Liver (tissue), 9 donors: Measurements from ENCODE around the gene ZMYND10. TPM values are rescaled to one million over a fixed set of nuclear protein-coding genes. Genes with fewer than 3 reads are reported as not detected.
A peak's percentile ranks its signal among the peaks of the same experiment; 100 is the strongest.

Experiments used
- DNase-seq: peaks from one replicate; pipeline ENCODE4 v3.0.0-alpha.2; 2017; ENCODE audit warnings: low spot score
- H3K27ac ChIP-seq, 2 donors: one replicate each; pipeline ENCODE4 v1.7.0; 2013; ENCODE audit warnings: inconsistent platforms in 2 of 2, low read length in 2 of 2, control low read depth in 1 of 2, low read depth in 1 of 2, mild to moderate bottlenecking in 1 of 2
- H3K27me3 ChIP-seq, 4 donors: one replicate each; pipeline versions ENCODE4 v1.6.1 to v1.7.0; 2013; ENCODE audit warnings: low read length in 3 of 4, inconsistent platforms in 1 of 4, mild to moderate bottlenecking in 1 of 4, moderate library complexity in 1 of 4; ENCODE audit not compliant: control insufficient read depth in 4 of 4, insufficient read depth in 4 of 4
- H3K36me3 ChIP-seq, 4 donors: one replicate each; pipeline versions ENCODE4 v1.6.1 to v1.7.0; 2013; ENCODE audit warnings: low read length in 3 of 4, mild to moderate bottlenecking in 3 of 4, low read depth in 1 of 4, moderate library complexity in 1 of 4; ENCODE audit not compliant: control insufficient read depth in 4 of 4, insufficient read depth in 3 of 4
- H3K4me1 ChIP-seq, 4 donors: one replicate each; pipeline versions ENCODE4 v1.6.1 to v1.7.0; 2013; ENCODE audit warnings: low read length in 3 of 4, mild to moderate bottlenecking in 3 of 4, moderate library complexity in 1 of 4; ENCODE audit not compliant: control insufficient read depth in 4 of 4, insufficient read depth in 4 of 4
- H3K4me3 ChIP-seq, 3 donors: one replicate each; pipeline versions ENCODE4 v1.6.1 to v1.7.0; 2013; ENCODE audit warnings: low read length in 3 of 3, control low read depth in 1 of 3, low read depth in 1 of 3, mild to moderate bottlenecking in 1 of 3
- H3K9ac ChIP-seq, 2 donors: one replicate each; pipeline ENCODE4 v1.7.0; 2013; ENCODE audit warnings: low read length in 2 of 2, mild to moderate bottlenecking in 2 of 2, moderate library complexity in 2 of 2, control low read depth in 1 of 2, low read depth in 1 of 2
- H3K9me3 ChIP-seq, 4 donors: one replicate each; pipeline versions ENCODE4 v1.6.1 to v1.7.0; 2013; ENCODE audit warnings: low read length in 3 of 4; ENCODE audit not compliant: control insufficient read depth in 4 of 4
- EGR1 ChIP-seq, 2 donors: IDR thresholded peaks; 2 replicates each; pipeline ENCODE4 v1.6.1; 2016 to 2018; ENCODE audit warnings: antibody characterized with exemption in 2 of 2, low read depth in 2 of 2
- FOXA1 ChIP-seq: IDR thresholded peaks from 2 replicates; pipeline ENCODE4 v1.6.1; 2016; ENCODE audit warnings: antibody characterized with exemption
- FOXA2 ChIP-seq: IDR thresholded peaks from 2 replicates; pipeline ENCODE4 v1.6.1; 2016; ENCODE audit warnings: antibody characterized with exemption
- GABPA ChIP-seq, 2 donors: IDR thresholded peaks in 1 of 2; conservative IDR thresholded peaks in 1 of 2; 2 replicates each; pipeline ENCODE4 v1.6.1; 2016; ENCODE audit warnings: antibody characterized with exemption in 2 of 2, mild to moderate bottlenecking in 1 of 2, moderate library complexity in 1 of 2
- HNF4A ChIP-seq, 2 donors: conservative IDR thresholded peaks; 2 replicates each; pipeline ENCODE4 v1.6.1; 2016; ENCODE audit warnings: antibody characterized with exemption in 2 of 2, mild to moderate bottlenecking in 2 of 2
- HNF4G ChIP-seq: IDR thresholded peaks from 2 replicates; pipeline ENCODE4 v1.6.1; 2016; ENCODE audit warnings: antibody characterized with exemption
- JUND ChIP-seq, 2 donors: IDR thresholded peaks; 2 replicates each; pipeline ENCODE4 v1.6.1; 2016; ENCODE audit warnings: antibody characterized with exemption in 2 of 2
- NR2F2 ChIP-seq: IDR thresholded peaks from 2 replicates; pipeline ENCODE4 v1.6.1; 2016; ENCODE audit warnings: antibody characterized with exemption
- RAD21 ChIP-seq, 2 donors: IDR thresholded peaks; 2 replicates each; pipeline ENCODE4 v1.6.1; 2016; ENCODE audit warnings: antibody characterized with exemption in 2 of 2, mild to moderate bottlenecking in 2 of 2
- RXRA ChIP-seq, 2 donors: IDR thresholded peaks; 2 replicates each; pipeline ENCODE4 v1.6.1; 2017 to 2018; ENCODE audit warnings: antibody characterized with exemption in 2 of 2, mild to moderate bottlenecking in 1 of 2
- SP1 ChIP-seq: IDR thresholded peaks from 2 replicates; pipeline ENCODE4 v1.6.1; 2018; ENCODE audit warnings: antibody characterized with exemption, mild to moderate bottlenecking
- TAF1 ChIP-seq: conservative IDR thresholded peaks from 2 replicates; pipeline ENCODE4 v1.6.1; 2016; ENCODE audit warnings: antibody characterized with exemption, mild to moderate bottlenecking
- YY1 ChIP-seq: IDR thresholded peaks from 2 replicates; pipeline ENCODE4 v1.6.1; 2016; ENCODE audit warnings: antibody characterized with exemption, mild to moderate bottlenecking
- WGBS: extraction: QIAGEN DNeasy Blood & Tissue Kit; methylation state at CpG from one replicate; pipeline ENCODE4 v1.1.7; 2013; 5-methylcytosine and 5-hydroxymethylcytosine counted together
- polyA plus RNA-seq, 2 donors: library from polyadenylated mRNA; stranded (reverse) in 1 of 2; unstranded in 1 of 2; fragments of 200-250 nt in 1 of 2; fragments of >200 nt in 1 of 2; fragmentation: Nextera tagmentation in 1 of 2; extraction: Ambion mirVana in 1 of 2; gene quantifications; one replicate each; pipeline versions ENCODE4 v1.2.1 to v1.2.3, GENCODE V29; 2013 to 2015
- total RNA-seq, 2 donors: library from RNA; depleted of rRNA; stranded (reverse); fragments of >200 nt; gene quantifications; one replicate each; pipeline ENCODE4 v1.2.3, GENCODE V29; 2014
- TF ChIP-seq, protein P1 (sequence below): fragments of 150-350 bp; IDR thresholded peaks from 2 replicates; pipeline ENCODE4 v1.5.1; 2017; ENCODE audit warnings: improper control_type of control experiment, low read depth, low read length; ENCODE audit not compliant: missing input control
- TF ChIP-seq, protein P2 (sequence below): IDR thresholded peaks from 2 replicates; pipeline ENCODE4 v1.6.1; 2016; ENCODE audit warnings: antibody characterized with exemption
- TF ChIP-seq, protein P3 (sequence below): IDR thresholded peaks from 2 replicates; pipeline ENCODE4 v1.6.1; 2016; ENCODE audit warnings: antibody characterized with exemption
- TF ChIP-seq, protein P4 (sequence below): IDR thresholded peaks from 2 replicates; pipeline ENCODE4 v1.6.1; 2016; ENCODE audit warnings: antibody characterized with exemption
- TF ChIP-seq, protein P5 (sequence below): IDR thresholded peaks from 2 replicates; pipeline ENCODE4 v1.6.1; 2016; ENCODE audit warnings: antibody characterized with exemption, mild to moderate bottlenecking
- donor health status: healthy.
- donor health status: healthy.
- donor health status: healthy.
- donor health status: healthy.
- donor health status: healthy.

Gene ZMYND10
- total and polyA plus RNA-seq, 4 donors, result 0.09 to 0.75 (median 0.27) TPM

DNA sequence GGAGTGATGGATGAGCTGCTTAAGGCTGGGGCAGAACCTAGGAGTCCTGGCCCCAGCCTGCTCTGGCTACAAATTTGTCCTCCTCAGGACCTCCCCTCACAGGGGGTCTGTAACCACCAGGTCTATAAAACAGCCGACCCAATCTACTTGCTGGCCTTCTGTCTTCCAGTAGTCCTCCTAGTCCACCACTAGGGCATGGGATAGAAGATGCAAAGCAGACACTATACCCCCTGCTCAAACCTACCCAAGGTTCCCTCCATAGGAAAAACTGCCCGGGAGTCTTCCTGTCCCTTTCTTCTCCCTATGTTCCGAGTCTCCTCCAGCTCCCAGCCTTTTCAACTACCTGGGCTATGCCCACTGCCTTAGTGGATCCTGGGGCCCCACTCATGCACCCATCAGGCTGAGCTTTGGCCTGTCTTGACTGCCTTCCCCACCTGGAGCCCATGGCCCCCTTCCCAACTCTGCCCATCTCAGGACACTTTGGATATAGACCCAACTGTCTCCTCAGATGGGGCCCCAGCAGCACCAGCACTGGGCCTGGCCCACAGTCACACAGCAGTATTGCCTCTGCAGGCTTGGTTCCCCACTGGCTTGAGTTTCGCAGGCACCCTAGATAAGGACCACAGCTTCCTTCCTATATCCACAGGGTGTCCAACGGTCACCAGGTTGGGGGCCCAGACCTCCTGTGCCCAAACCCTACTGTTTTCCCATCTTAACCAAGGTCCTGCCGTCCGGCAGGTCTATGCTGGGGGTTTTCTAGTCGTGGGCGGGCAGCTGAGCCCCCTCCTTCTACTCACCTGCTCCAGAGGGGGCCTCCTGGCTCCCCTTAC, 47.4 kb downstream of the ZMYND10 start:
- Histone ChIP-seq H3K9me3 (no peaks in the 10 kb centered on the region), H3K36me3 (peaks cover 0 to 3% (median 0%) of the 10 kb centered on the region in 4 donors), H3K27me3 (no peaks in the 10 kb centered on the region), H3K9ac (peak overlapping the region; percentile 81 to 90), H3K4me1 (peaks cover 10 to 46% (median 27%) of the 10 kb centered on the region in 4 donors), H3K4me3 (peak overlapping the region in 2 of 3 donors; percentile 54 to 67), H3K27ac (peak overlapping the region; percentile 84 to 95)
- WGBS, result 66% methylated on average over 9 of the region's 9 CpGs
- peak; percentile 50 for DNase-seq
- TF ChIP-seq HNF4A (conservative IDR thresholded peaks at IDR 0.05) (no peak), TAF1 (no peak)
- TF ChIP-seq, protein P1, sequence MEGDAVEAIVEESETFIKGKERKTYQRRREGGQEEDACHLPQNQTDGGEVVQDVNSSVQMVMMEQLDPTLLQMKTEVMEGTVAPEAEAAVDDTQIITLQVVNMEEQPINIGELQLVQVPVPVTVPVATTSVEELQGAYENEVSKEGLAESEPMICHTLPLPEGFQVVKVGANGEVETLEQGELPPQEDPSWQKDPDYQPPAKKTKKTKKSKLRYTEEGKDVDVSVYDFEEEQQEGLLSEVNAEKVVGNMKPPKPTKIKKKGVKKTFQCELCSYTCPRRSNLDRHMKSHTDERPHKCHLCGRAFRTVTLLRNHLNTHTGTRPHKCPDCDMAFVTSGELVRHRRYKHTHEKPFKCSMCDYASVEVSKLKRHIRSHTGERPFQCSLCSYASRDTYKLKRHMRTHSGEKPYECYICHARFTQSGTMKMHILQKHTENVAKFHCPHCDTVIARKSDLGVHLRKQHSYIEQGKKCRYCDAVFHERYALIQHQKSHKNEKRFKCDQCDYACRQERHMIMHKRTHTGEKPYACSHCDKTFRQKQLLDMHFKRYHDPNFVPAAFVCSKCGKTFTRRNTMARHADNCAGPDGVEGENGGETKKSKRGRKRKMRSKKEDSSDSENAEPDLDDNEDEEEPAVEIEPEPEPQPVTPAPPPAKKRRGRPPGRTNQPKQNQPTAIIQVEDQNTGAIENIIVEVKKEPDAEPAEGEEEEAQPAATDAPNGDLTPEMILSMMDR, result peak; percentile 9
- TF ChIP-seq, protein P2, sequence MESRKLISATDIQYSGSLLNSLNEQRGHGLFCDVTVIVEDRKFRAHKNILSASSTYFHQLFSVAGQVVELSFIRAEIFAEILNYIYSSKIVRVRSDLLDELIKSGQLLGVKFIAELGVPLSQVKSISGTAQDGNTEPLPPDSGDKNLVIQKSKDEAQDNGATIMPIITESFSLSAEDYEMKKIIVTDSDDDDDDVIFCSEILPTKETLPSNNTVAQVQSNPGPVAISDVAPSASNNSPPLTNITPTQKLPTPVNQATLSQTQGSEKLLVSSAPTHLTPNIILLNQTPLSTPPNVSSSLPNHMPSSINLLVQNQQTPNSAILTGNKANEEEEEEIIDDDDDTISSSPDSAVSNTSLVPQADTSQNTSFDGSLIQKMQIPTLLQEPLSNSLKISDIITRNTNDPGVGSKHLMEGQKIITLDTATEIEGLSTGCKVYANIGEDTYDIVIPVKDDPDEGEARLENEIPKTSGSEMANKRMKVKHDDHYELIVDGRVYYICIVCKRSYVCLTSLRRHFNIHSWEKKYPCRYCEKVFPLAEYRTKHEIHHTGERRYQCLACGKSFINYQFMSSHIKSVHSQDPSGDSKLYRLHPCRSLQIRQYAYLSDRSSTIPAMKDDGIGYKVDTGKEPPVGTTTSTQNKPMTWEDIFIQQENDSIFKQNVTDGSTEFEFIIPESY, result no peak

DNA sequence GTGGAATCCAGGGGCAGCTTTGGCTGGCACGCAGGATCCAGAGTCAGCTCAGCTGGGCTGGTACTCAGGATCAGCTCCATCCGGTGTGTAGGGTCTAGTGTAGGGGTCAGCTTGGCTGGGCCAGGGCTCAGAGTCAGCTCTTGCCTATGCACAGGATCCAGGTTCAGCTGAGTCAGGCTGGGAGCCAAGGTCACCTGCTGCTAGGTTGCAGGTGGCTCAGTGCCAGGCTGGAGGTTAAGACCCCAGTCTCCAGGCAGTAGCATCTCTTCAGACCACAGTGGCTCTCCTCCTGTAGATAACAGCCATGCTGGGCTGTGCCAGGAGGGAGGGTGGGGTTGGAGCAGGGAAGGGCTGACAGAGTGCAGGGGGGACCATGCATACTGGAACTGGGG, 48.2 kb downstream of the ZMYND10 start:
- H3K4me1 ChIP-seq, result peaks cover 12 to 48% (median 33%) of the 10 kb centered on the region in 4 donors

More for the DNA sequence above, 48.2 kb downstream of the ZMYND10 start:
- Histone ChIP-seq H3K27me3 (no peaks in the 10 kb centered on the region), H3K27ac (no peak overlapping the region), H3K36me3 (peaks cover 0 to 3% (median 0%) of the 10 kb centered on the region in 4 donors), H3K4me3 (no peak overlapping the region), H3K9me3 (no peaks in the 10 kb centered on the region), H3K9ac (no peak overlapping the region)
- 86% methylated on average over 2 of the region's 2 CpGs for WGBS
- DNase-seq, result peak; percentile 64
- no peak for TF ChIP-seq HNF4G
- TF ChIP-seq GABPA (IDR thresholded peaks at IDR 0.05 in 1 of 2, conservative IDR thresholded peaks at IDR 0.05 in 1 of 2), result no peak
- no peak for TF ChIP-seq RXRA (IDR thresholded peaks at IDR 0.05)
- TF ChIP-seq, protein P3, sequence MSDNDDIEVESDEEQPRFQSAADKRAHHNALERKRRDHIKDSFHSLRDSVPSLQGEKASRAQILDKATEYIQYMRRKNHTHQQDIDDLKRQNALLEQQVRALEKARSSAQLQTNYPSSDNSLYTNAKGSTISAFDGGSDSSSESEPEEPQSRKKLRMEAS, result no peak
- TF ChIP-seq RAD21 (IDR thresholded peaks at IDR 0.05), result no peak
- TF ChIP-seq FOXA2, result no peak
- TF ChIP-seq, protein P1, result no peak
- TF ChIP-seq, protein P4, sequence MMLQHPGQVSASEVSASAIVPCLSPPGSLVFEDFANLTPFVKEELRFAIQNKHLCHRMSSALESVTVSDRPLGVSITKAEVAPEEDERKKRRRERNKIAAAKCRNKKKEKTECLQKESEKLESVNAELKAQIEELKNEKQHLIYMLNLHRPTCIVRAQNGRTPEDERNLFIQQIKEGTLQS, result no peak
- TF ChIP-seq NR2F2, result no peak
- no peak for TF ChIP-seq TAF1
- no peak for TF ChIP-seq FOXA1
- no peak for TF ChIP-seq SP1
- TF ChIP-seq, protein P5, sequence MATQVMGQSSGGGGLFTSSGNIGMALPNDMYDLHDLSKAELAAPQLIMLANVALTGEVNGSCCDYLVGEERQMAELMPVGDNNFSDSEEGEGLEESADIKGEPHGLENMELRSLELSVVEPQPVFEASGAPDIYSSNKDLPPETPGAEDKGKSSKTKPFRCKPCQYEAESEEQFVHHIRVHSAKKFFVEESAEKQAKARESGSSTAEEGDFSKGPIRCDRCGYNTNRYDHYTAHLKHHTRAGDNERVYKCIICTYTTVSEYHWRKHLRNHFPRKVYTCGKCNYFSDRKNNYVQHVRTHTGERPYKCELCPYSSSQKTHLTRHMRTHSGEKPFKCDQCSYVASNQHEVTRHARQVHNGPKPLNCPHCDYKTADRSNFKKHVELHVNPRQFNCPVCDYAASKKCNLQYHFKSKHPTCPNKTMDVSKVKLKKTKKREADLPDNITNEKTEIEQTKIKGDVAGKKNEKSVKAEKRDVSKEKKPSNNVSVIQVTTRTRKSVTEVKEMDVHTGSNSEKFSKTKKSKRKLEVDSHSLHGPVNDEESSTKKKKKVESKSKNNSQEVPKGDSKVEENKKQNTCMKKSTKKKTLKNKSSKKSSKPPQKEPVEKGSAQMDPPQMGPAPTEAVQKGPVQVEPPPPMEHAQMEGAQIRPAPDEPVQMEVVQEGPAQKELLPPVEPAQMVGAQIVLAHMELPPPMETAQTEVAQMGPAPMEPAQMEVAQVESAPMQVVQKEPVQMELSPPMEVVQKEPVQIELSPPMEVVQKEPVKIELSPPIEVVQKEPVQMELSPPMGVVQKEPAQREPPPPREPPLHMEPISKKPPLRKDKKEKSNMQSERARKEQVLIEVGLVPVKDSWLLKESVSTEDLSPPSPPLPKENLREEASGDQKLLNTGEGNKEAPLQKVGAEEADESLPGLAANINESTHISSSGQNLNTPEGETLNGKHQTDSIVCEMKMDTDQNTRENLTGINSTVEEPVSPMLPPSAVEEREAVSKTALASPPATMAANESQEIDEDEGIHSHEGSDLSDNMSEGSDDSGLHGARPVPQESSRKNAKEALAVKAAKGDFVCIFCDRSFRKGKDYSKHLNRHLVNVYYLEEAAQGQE, result no peak
- TF ChIP-seq EGR1 (IDR thresholded peaks at IDR 0.05; ENCODE audit: low read depth in 2 of 2), result no peak
- TF ChIP-seq, protein P2, result no peak
- no peak for TF ChIP-seq HNF4A (conservative IDR thresholded peaks at IDR 0.05)
- no peak for TF ChIP-seq YY1
- no peak for TF ChIP-seq JUND (IDR thresholded peaks at IDR 0.05)
